Measurements from ENCODE around the gene DCST2. TPM values are rescaled to one million over a fixed set of nuclear protein-coding genes. Genes with fewer than 3 reads are reported as not detected.

Gene DCST2
- total and polyA plus RNA-seq, 2 of the 8 experiments (the other 6 are each of a cell fraction or from before 2014, with no cell fraction given) = 0.43 to 2.1 TPM

GRCh38 chr1:154973344-154974101 lies 60.1 kb downstream of the DCST2 start:
- Histone ChIP-seq H3K9me3 (ENCODE audit: insufficient read depth in 2 of 2, low read depth in 1 of 2, low read length in 1 of 2) (no peaks in the 10 kb centered on the region), H2AFZ (ENCODE audit: low read length) (no peak overlapping the region), H3K79me1 (ENCODE audit: low read depth, low read length) (peaks cover 9% of the 10 kb centered on the region; the same call in 1 of the 2 replicates), H2BK12ac (ENCODE audit: low read depth, low read length) (peak overlapping the region; percentile 98; the same call in 1 of the 2 replicates), H3K27me3 (replicated peaks in 1 of 4; ENCODE audit: control insufficient read depth in 3 of 4, extremely low read depth in 1 of 4, insufficient read depth in 3 of 4, low read length in 3 of 4) (no peaks in the 10 kb centered on the region), H3K23me2 (ENCODE audit: low read depth, low read length) (peaks cover 29% of the 10 kb centered on the region), H4K5ac (ENCODE audit: insufficient read length, low read depth, low read length) (peak overlapping the region; percentile 81), H3K9ac (replicated peaks in 1 of 4; ENCODE audit: extremely low read depth in 1 of 4, low read depth in 3 of 4, low read length in 3 of 4) (peak overlapping the region in 3 of 4 experiments; percentile 86 to 90 (median 87); a peak in 6 of 7 replicates), H3K4ac (replicated peaks; ENCODE audit: insufficient read length, low read depth, low read length) (peak overlapping the region; percentile 42), H4K91ac (replicated peaks; ENCODE audit: insufficient read length, low read length) (peak overlapping the region; percentile 99), H3K4me1 (replicated peaks in 1 of 4; ENCODE audit: control insufficient read depth in 3 of 4, insufficient read depth in 4 of 4, low read length in 3 of 4) (peaks cover 3 to 20% (median 16%) of the 10 kb centered on the region in 4 experiments), H4K20me1 (replicated peaks in 1 of 2; ENCODE audit: control insufficient read depth in 1 of 2, insufficient read depth in 2 of 2, low read length in 2 of 2) (peaks cover 5 to 14% of the 10 kb centered on the region in 2 experiments), H3K14ac (ENCODE audit: insufficient read length) (no peak overlapping the region), H3K23ac (ENCODE audit: insufficient read length) (no peak overlapping the region), H2AK5ac (ENCODE audit: low read depth, low read length) (peak overlapping the region; percentile 82; the same call in 1 of the 2 replicates), H2BK15ac (ENCODE audit: low read length) (peak overlapping the region; percentile 98; the same call in 1 of the 2 replicates), H4K8ac (ENCODE audit: extremely low read depth, insufficient read depth, low read length) (peak overlapping the region; percentile 76; the same call in 1 of the 2 replicates), H3K36me3 (ENCODE audit: control insufficient read depth in 2 of 4, insufficient read depth in 4 of 4, low read length in 3 of 4) (peaks cover 4 to 9% (median 7%) of the 10 kb centered on the region in 4 experiments; a peak in 7 of 8 replicates), H3K18ac (ENCODE audit: extremely low read depth, low read length) (peak overlapping the region; percentile 98), H3K4me2 (ENCODE audit: insufficient read depth in 1 of 2, low read depth in 2 of 2, low read length in 2 of 2) (peak overlapping the region; percentile 78 to 94), H2BK5ac (ENCODE audit: low read depth, low read length) (peak overlapping the region; percentile 99), H3K56ac (replicated peaks; ENCODE audit: insufficient read length, low read depth, low read length) (peak overlapping the region; percentile 59), H3K79me2 (ENCODE audit: control insufficient read depth in 1 of 2, insufficient read depth in 2 of 2, low read length in 2 of 2) (peaks cover 25 to 57% of the 10 kb centered on the region in 2 experiments), H3K27ac (ENCODE audit: low read depth, low read length) (peak overlapping the region; percentile 95), H2BK20ac (ENCODE audit: low read length) (no peak overlapping the region), H3K4me3 (ENCODE audit: extremely low read depth in 1 of 4, insufficient read depth in 2 of 4, low read depth in 3 of 4, low read length in 4 of 4) (peak overlapping the region; percentile 82 to 98 (median 91)), H2BK120ac (replicated peaks; ENCODE audit: low read depth, low read length) (no peak overlapping the region)
- 1% methylated on average over 35 of the region's 37 CpGs; no CpG with 5 or more reads in 1 of the 2 experiments for WGBS, 2 experiments (ENCODE audit: extremely low coverage in 1 of 2, insufficient coverage in 1 of 2, insufficient read length in 1 of 2, insufficient replicate concordance in 2 of 2, low coverage in 1 of 2, low lambda C conversion rate in 2 of 2, missing lambda C conversion rate in 1 of 2)
- no peak for FAIRE-seq
- ChIA-PET POLR2A (ENCODE audit: partially characterized antibody) (interaction anchor here (0.6 to 42.8 kb wide), 22 partner anchors 8 to 233 kb away, joined by 3 to 702 read pairs (median 4); partner anchors contain the start of genes ADAM15, EFNA3, FLAD1 and LENEP), CTCF (ENCODE audit: partially characterized antibody) (interaction anchor here (1.0 to 20.6 kb wide), 8 partner anchors 10 to 136 kb away, joined by 3 to 334 read pairs (median 6); partner anchors contain the start of genes FLAD1, LENEP and PBXIP1)
- peak; percentile 98 to 99 for DNase-seq (ENCODE audit: low read depth in 1 of 2, low spot score in 2 of 2)
- peak; percentile 78 for TF ChIP-seq TBP (IDR thresholded peaks at IDR 0.05; ENCODE audit: low read depth, low read length)
- no peak for TF ChIP-seq HDAC2 (IDR thresholded peaks at IDR 0.05; ENCODE audit: borderline replicate concordance in 1 of 2, low read depth in 2 of 2, low read length in 2 of 2)
- TF ChIP-seq PHF8 (conservative IDR thresholded peaks at IDR 0.05; ENCODE audit: low read depth, low read length) = peak; percentile 46; the same call in 1 of the 2 replicates
- TF ChIP-seq KDM5A (IDR thresholded peaks at IDR 0.05; ENCODE audit: low read length) = no peak
- no peak for TF ChIP-seq FOSL1 (IDR thresholded peaks at IDR 0.05; ENCODE audit: insufficient read depth, low read depth, low read length)
- TF ChIP-seq CTBP2 (IDR thresholded peaks at IDR 0.05; ENCODE audit: borderline replicate concordance, insufficient read depth, insufficient read length, low read length) = no peak
- no peak for TF ChIP-seq SIRT6 (IDR thresholded peaks at IDR 0.05; ENCODE audit: low read length)
- TF ChIP-seq POLR2A (IDR thresholded peaks at IDR 0.05; ENCODE audit: control extremely low read depth in 1 of 2, low read depth in 2 of 2, low read length in 2 of 2) = no peak; a peak in 1 of 3 replicates
- TF ChIP-seq HDAC6 (IDR thresholded peaks at IDR 0.05; ENCODE audit: low read depth, low read length) = no peak
- no peak for TF ChIP-seq KDM4A (IDR thresholded peaks at IDR 0.05; ENCODE audit: low read depth, low read length, severe bottlenecking)
- TF ChIP-seq SUZ12 (IDR thresholded peaks at IDR 0.05; ENCODE audit: low read length) = no peak

Measured in H1 (cell line).